Immature natural killer cell (primary cell): Measurements from ENCODE around the gene CLSTN3. TPM values are rescaled to one million over a fixed set of nuclear protein-coding genes. Genes with fewer than 3 reads are reported as not detected.

Source experiments
- DNase-seq, 3 donors: peaks; one replicate each; pipeline ENCODE4 v3.0.0; 2022; ENCODE audit warnings: mixed read lengths in 1 of 3
- H3K27ac Mint-ChIP-seq, 6 donors: one replicate each; pipeline ENCODE4 v1.8.0; 2020; ENCODE audit warnings: mixed read lengths in 6 of 6, mild to moderate bottlenecking in 5 of 6, inconsistent platforms in 4 of 6, moderate library complexity in 3 of 6
- H3K27me3 Mint-ChIP-seq, 3 donors: one replicate each; pipeline ENCODE4 v1.8.0; 2020 to 2021; ENCODE audit warnings: low read depth in 3 of 3, mild to moderate bottlenecking in 3 of 3, mixed read lengths in 3 of 3, moderate library complexity in 3 of 3, inconsistent platforms in 1 of 3
- H3K36me3 Mint-ChIP-seq, 3 donors: one replicate each; pipeline ENCODE4 v1.8.0; 2020; ENCODE audit warnings: mixed read lengths in 3 of 3, inconsistent platforms in 2 of 3, mild to moderate bottlenecking in 2 of 3
- H3K4me1 Mint-ChIP-seq, 2 donors: one replicate each; pipeline ENCODE4 v1.8.0; 2020; ENCODE audit warnings: inconsistent platforms in 2 of 2, mild to moderate bottlenecking in 2 of 2, mixed read lengths in 2 of 2, moderate library complexity in 1 of 2
- H3K4me3 Mint-ChIP-seq, 5 donors: one replicate each; pipeline ENCODE4 v1.8.0; 2020; ENCODE audit warnings: mild to moderate bottlenecking in 5 of 5, mixed read lengths in 5 of 5, inconsistent platforms in 3 of 5, moderate library complexity in 3 of 5
- H3K9me3 Mint-ChIP-seq, 6 donors: one replicate each; pipeline ENCODE4 v1.8.0; 2020; ENCODE audit warnings: mild to moderate bottlenecking in 6 of 6, mixed read lengths in 6 of 6, inconsistent platforms in 4 of 6, moderate library complexity in 3 of 6
- polyA plus RNA-seq, 3 donors: library from polyadenylated mRNA; unstranded; fragments of 300-500 nt; fragmentation: Illumina TruSeq; gene quantifications; one replicate each; pipeline ENCODE4 v1.2.3, GENCODE V29; 2021

CLSTN3 gene
- polyA plus RNA-seq, 3 donors from 2014 or later, result 7.6 to 18.9 (median 13.8) TPM

DNA sequence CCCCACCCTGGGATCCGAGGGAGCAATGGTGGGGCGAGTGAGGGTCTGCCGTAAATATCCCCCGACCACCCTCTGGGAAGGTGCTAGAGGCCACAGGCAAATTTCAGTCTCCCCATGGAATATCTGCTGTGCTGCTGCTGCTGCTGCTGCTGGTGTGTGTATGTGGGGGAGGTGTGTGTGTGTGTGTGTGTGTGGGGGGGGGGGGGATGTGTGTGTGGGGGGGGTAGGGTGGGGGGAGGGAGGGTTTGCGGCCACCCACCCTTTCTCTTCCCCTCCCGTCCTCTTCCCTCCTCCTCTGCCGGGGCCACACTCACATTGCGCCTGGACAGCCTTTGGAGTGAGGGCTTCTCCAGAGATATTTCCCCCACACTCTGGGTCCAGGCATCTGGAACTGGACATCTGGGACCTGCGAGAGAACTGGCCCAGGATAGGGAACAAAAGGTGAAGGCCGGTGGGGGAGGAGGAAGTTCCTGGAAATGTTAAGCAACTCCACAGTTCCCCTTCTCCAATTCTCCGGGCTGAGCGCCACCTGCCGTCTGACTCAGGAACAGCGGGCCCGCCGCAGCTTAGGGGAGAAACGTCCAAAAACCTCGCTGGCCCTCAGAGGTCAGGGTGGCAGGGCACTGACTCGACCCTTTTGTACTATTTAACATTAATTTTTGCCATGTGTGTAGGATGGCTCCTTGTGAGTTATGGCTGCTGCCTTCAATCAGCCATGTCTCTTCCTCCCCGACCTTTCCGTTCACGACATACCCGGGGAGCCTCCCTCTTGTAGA is 21.2 kb upstream of the CLSTN3 start, which contains the start of gene C1RL:
C1RL (minus strand) TSS at position 419 of the 776 bp plus-strand sequence; CDS start at position 385, 34 bp downstream.
- DNase-seq, result peak; percentile 69 to 72 (median 70)
- H3K9me3 Mint-ChIP-seq, result peaks cover 0 to 9% (median 2%) of the 10 kb centered on the region in 6 donors
- H3K27me3 Mint-ChIP-seq, result peaks cover 1 to 3% (median 3%) of the 10 kb centered on the region in 3 donors
- peak within 1 kb of the TSS; percentile 89 to 95 (median 91) for H3K27ac Mint-ChIP-seq
- peak within 1 kb of the TSS; percentile 91 to 95 (median 93) for H3K4me3 Mint-ChIP-seq
- H3K36me3 Mint-ChIP-seq, result peaks cover 12 to 16% (median 12%) of the 10 kb centered on the region in 3 donors
- H3K4me1 Mint-ChIP-seq, result peaks cover 44 to 51% of the 10 kb centered on the region in 2 donors

DNA sequence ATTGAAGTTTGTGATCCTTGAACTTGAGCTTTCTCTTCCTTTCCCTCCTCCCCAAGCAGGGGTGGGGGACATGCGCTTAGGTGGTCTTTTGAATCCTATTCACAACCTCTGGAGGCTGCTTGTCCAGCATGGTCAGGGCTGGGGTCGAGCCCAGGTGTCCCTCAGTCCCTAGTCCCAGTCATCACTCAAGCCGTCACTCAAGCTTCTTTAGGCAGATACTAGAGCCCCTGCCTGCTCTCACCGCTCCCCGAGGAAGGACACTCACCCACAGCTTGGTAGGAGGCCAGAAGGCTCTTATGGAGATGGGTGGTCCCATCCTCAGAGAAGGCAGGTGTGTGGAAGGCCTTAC is 20.6 kb upstream of the CLSTN3 start:
- Mint-ChIP-seq H3K27ac (peak overlapping the region; percentile 69 to 90 (median 82)), H3K4me1 (peaks cover 43 to 51% of the 10 kb centered on the region in 2 donors), H3K4me3 (peak overlapping the region; percentile 87 to 95 (median 91)), H3K27me3 (peaks cover 1 to 3% (median 3%) of the 10 kb centered on the region in 3 donors), H3K36me3 (peaks cover 12 to 17% (median 14%) of the 10 kb centered on the region in 3 donors), H3K9me3 (peaks cover 0 to 9% (median 2%) of the 10 kb centered on the region in 6 donors)
- no peak for DNase-seq

DNA sequence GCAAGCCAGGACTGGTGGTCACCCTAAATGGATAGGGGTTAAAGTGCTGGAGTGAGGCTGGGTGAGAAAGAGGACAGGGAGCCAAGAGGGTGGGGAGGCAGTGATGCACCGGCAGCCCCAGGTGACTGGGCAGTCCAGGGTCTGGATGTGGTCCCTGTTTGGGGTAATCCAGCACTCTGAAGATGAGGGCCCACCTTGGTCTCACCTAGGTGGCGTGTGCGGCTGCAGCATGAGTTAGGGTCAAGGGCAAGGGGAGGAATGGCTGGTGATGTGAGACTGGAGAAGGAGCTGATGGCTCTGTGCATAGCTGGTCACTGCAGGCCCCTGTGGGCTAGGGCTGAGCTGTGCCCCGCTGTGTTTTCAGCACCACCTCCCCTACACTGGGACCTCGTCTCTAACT is 19.5 kb upstream of the CLSTN3 start:
- H3K27me3 Mint-ChIP-seq, result peaks cover 2 to 3% (median 3%) of the 10 kb centered on the region in 3 donors
- peaks cover 12 to 15% (median 13%) of the 10 kb centered on the region in 3 donors for H3K36me3 Mint-ChIP-seq
- H3K4me3 Mint-ChIP-seq, result peak overlapping the region in 1 of 5 donors; percentile 27
- peaks cover 0 to 7% (median under 1%) of the 10 kb centered on the region in 6 donors for H3K9me3 Mint-ChIP-seq
- H3K4me1 Mint-ChIP-seq, result peaks cover 40 to 47% of the 10 kb centered on the region in 2 donors
- no peak for DNase-seq
- H3K27ac Mint-ChIP-seq, result no peak overlapping the region

DNA sequence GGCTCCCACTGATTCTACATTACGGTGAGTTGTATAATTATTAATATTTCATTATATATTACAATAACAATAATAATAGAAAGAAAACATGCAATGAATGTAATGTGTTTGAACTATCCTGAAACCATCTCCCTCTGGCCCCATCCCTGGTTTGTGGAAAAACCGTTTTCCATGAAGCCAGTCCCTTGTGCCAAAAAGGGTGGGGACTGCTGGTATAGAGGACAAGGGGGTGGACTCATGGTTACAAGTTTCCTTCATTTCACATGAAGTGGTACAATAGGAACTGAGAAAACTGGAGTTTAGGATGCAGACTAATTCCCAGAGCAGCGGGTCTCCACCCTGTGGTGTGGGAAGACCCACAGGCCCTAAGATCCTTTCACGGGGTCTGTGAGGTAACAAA is 18.1 kb upstream of the CLSTN3 start:
- DNase-seq, result no peak
- peaks cover 0 to 20% (median 9%) of the 10 kb centered on the region in 3 donors for H3K36me3 Mint-ChIP-seq
- no peak overlapping the region for H3K27ac Mint-ChIP-seq
- no peaks in the 10 kb centered on the region for H3K9me3 Mint-ChIP-seq
- peaks cover 1 to 3% (median 3%) of the 10 kb centered on the region in 3 donors for H3K27me3 Mint-ChIP-seq
- peaks cover 27 to 34% of the 10 kb centered on the region in 2 donors for H3K4me1 Mint-ChIP-seq
- no peak overlapping the region for H3K4me3 Mint-ChIP-seq

DNA sequence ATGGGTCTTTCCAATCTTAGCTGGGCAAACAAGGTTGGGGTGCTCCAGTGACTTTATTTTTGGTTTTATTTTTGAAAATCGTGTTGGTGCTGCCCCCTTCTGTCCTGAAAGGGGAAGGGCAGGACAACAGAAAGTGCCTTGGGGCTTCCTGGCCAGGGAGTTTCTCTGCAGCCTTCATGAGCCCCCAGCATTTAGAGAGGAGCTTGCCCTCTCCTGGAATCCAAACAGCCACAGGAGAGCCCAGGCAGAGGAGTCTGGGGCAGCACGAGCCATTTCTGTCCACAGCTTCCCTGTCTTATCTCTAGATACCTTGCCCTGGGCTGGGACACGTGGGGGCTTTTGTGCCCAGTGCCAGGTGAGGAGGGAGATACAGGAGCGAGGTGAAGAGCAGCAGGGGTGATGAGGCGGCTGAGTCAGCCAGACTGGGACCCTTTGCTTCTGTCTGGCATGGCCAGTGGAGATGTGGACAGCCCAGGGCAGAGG is 16.7 kb upstream of the CLSTN3 start:
- H3K4me3 Mint-ChIP-seq, result no peak overlapping the region
- H3K36me3 Mint-ChIP-seq, result peaks cover 9 to 25% (median 10%) of the 10 kb centered on the region in 3 donors
- peaks cover 18 to 24% of the 10 kb centered on the region in 2 donors for H3K4me1 Mint-ChIP-seq
- H3K27me3 Mint-ChIP-seq, result peaks cover 1 to 3% (median 3%) of the 10 kb centered on the region in 3 donors
- peak overlapping the region in 4 of 6 donors; percentile 1 to 17 (median 10) for H3K27ac Mint-ChIP-seq
- no peaks in the 10 kb centered on the region for H3K9me3 Mint-ChIP-seq
- peak; percentile 58 to 63 (median 58) for DNase-seq

DNA sequence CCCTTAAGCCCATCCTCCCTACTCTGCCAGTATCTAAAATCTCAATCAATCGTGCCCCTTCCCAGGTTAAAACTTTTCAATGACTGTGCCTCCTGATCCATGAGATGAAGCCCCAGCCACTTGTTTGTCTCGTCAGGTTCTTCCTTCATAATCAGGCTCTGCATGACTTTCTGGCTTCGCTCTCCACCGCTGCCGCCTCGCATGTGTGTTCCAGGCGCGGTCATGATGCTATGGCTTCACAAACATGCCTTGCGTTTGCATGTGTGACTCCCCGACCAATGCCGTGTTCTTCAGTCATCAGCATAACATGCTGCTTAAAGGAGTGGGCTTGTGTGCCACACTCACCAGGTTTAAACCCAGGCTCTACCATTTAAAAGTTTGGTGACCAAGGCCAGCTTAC is 16.2 kb upstream of the CLSTN3 start:
- no peak overlapping the region for H3K27ac Mint-ChIP-seq
- no peak overlapping the region for H3K4me3 Mint-ChIP-seq
- no peaks in the 10 kb centered on the region for H3K9me3 Mint-ChIP-seq
- H3K27me3 Mint-ChIP-seq, result peaks cover 0 to 4% (median 0%) of the 10 kb centered on the region in 3 donors
- H3K36me3 Mint-ChIP-seq, result peaks cover 9 to 27% (median 11%) of the 10 kb centered on the region in 3 donors
- DNase-seq, result no peak
- H3K4me1 Mint-ChIP-seq, result peaks cover 15 to 24% of the 10 kb centered on the region in 2 donors

DNA sequence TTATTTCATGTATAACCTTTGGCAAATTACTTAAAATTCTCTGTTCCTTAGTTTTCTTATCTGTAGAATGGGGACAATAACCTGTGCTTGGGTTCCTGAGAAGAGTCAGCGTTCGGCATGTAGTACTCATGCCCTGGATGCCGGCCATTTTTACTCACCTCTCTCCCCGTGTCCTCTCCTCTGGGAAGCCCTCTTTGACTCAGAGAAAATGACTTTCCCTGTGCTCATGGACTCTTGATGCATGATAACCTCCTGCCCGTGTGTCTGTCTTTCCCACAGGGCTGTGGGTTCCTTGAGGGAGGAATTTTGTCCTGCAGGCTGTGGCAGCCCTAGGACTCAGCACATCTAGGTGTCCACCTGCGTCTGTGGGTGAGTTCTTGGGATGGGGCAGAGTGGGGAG is 15.3 kb upstream of the CLSTN3 start:
- no peaks in the 10 kb centered on the region for H3K9me3 Mint-ChIP-seq
- peaks cover 0 to 3% (median 0%) of the 10 kb centered on the region in 3 donors for H3K27me3 Mint-ChIP-seq
- peaks cover 8 to 16% of the 10 kb centered on the region in 2 donors for H3K4me1 Mint-ChIP-seq
- H3K27ac Mint-ChIP-seq, result no peak overlapping the region
- H3K4me3 Mint-ChIP-seq, result no peak overlapping the region
- DNase-seq, result no peak
- peaks cover 9 to 27% (median 11%) of the 10 kb centered on the region in 3 donors for H3K36me3 Mint-ChIP-seq

DNA sequence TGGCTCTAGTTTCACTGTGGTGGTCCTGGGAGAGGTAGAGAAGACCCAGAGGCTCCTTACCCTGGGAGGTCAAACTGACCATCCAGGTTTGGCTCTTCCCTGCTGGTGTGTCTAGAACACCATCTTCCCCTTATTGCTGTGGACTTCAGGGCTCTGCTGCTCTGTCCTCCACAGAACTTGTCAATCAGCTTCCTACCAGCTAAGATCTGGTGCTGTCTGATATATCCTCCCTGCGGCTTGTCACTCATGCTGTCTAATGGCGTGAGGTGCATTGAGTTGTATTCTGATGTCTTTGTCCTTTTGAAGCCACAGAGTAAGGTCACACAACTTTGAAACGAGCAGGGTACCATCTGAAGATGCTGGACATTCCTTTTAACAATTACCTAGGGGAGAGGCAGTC is 14.0 kb upstream of the CLSTN3 start:
- Mint-ChIP-seq H3K9me3 (no peaks in the 10 kb centered on the region), H3K36me3 (peaks cover 9 to 27% (median 11%) of the 10 kb centered on the region in 3 donors), H3K4me3 (no peak overlapping the region), H3K4me1 (peaks cover 5 to 9% of the 10 kb centered on the region in 2 donors), H3K27me3 (peaks cover 0 to 3% (median 0%) of the 10 kb centered on the region in 3 donors), H3K27ac (no peak overlapping the region)
- no peak for DNase-seq

DNA sequence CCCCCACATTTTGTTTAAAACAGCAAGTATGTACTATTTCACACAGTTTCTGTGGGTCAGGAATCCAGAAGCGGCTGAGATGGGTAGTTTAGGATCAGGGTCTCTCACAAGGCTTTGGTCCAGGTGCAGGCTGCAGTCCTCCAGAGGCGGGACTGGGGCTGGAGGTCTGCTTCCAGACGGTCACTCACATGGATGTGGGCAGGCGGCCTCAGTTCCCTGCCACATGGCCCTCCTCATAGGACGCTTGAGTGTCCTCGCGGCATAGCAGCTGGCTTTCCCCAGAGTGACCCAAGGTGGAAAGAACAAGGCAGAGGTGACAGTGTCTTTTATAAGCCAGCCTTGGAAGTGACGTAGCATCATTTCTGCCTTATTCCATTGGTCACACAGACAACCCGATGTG is 13.3 kb upstream of the CLSTN3 start:
- Mint-ChIP-seq H3K9me3 (no peaks in the 10 kb centered on the region), H3K27ac (no peak overlapping the region), H3K4me1 (peaks cover 5 to 9% of the 10 kb centered on the region in 2 donors), H3K4me3 (no peak overlapping the region), H3K36me3 (peaks cover 9 to 29% (median 11%) of the 10 kb centered on the region in 3 donors), H3K27me3 (peaks cover 0 to 3% (median 0%) of the 10 kb centered on the region in 3 donors)
- no peak for DNase-seq

DNA sequence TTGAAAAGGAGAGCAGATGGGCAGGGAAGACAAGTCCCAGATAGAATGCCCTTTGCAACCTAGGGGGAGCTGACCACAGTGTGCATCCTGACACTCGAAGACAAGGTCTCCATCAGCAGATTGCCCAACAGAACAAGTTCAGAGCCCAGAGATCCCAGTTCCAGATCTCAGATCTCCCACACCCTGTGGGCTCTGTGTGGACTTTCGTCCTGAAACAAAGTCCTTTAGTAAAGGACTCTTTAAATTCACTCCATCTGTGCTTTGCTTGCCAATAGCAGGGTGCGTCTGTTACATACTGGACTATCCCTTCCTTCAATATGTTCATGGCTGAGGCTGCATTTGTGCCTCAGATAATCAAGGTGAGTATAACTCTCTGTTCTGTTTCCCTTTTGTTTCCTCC is 12.5 kb upstream of the CLSTN3 start:
- H3K36me3 Mint-ChIP-seq, result peaks cover 9 to 30% (median 11%) of the 10 kb centered on the region in 3 donors
- DNase-seq, result no peak
- no peak overlapping the region for H3K27ac Mint-ChIP-seq
- peaks cover 0 to 3% (median 0%) of the 10 kb centered on the region in 3 donors for H3K27me3 Mint-ChIP-seq
- H3K4me1 Mint-ChIP-seq, result peaks cover 5 to 9% of the 10 kb centered on the region in 2 donors
- H3K9me3 Mint-ChIP-seq, result no peaks in the 10 kb centered on the region
- H3K4me3 Mint-ChIP-seq, result no peak overlapping the region

DNA sequence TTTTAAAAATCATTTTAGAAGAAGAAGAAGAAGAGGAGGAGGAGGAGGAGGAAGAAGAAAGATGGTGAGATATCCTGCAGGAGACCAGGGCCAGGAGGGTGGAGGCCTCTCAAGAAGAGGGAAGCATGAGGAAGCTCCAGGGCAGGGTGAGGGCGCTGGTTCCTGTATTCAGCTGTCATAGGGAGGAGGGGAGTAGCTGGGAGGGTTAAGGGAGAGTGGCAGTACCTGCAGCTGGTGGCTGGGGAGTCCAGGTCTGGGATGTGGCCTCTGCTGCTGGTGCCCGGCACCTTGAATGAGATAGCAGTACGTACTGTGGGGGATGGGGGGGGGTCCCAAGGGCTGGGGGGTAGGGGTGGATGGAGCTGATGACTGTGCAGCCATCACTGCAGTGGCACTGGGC is 11.3 kb upstream of the CLSTN3 start:
- H3K27me3 Mint-ChIP-seq, result peaks cover 0 to 3% (median 0%) of the 10 kb centered on the region in 3 donors
- peaks cover 9 to 27% (median 11%) of the 10 kb centered on the region in 3 donors for H3K36me3 Mint-ChIP-seq
- no peak overlapping the region for H3K27ac Mint-ChIP-seq
- H3K9me3 Mint-ChIP-seq, result no peaks in the 10 kb centered on the region
- DNase-seq, result no peak
- H3K4me3 Mint-ChIP-seq, result no peak overlapping the region
- H3K4me1 Mint-ChIP-seq, result no peaks in the 10 kb centered on the region

DNA sequence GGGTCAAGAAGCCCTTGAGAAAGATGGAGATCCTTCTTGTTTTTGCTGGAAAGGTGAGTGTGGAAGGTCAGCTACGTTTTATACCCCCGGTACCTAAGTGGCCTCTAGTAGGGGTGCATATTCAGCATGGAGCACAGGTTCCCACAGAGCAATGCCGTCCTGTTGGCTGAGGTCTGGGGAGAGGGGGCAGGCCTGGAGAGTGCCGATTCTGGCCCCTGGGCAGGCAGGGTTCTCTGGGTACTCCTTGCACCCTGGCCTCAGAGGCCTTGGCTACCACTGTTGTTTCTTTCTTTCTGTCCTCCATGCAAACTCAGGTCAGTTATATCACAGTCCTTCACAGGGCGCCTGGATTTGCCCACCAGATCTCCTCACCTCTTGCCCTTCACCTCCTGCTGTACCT is 10.0 kb upstream of the CLSTN3 start:
- Mint-ChIP-seq H3K36me3 (peaks cover 9 to 22% (median 11%) of the 10 kb centered on the region in 3 donors), H3K4me3 (no peak overlapping the region), H3K9me3 (no peaks in the 10 kb centered on the region), H3K27me3 (peaks cover 0 to 3% (median 0%) of the 10 kb centered on the region in 3 donors), H3K4me1 (no peaks in the 10 kb centered on the region), H3K27ac (no peak overlapping the region)
- DNase-seq, result no peak

DNA sequence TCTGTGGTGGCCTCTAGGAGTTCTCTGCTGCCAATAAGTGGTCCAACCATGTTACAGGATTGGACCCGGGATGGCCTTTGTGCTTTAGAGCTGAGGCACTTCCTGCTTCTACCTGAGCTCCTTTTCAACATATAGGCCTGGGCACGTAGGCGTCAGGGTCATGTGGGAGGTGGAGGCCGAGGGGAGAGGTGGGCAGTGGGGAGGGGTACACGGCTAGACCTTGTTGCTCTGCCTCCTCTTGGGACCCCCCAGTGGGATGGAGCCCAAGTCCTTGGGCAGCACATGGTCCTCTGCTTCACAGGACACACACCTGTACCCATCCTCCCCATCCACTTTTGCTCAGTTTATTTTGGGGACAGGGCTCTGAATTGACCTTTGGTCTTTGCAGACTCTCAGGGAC is 8.8 kb upstream of the CLSTN3 start:
- no peaks in the 10 kb centered on the region for H3K4me1 Mint-ChIP-seq
- no peaks in the 10 kb centered on the region for H3K9me3 Mint-ChIP-seq
- H3K36me3 Mint-ChIP-seq, result peaks cover 2 to 16% (median 11%) of the 10 kb centered on the region in 3 donors

More for the DNA sequence above, 8.8 kb upstream of the CLSTN3 start:
- DNase-seq, result no peak
- no peak overlapping the region for H3K4me3 Mint-ChIP-seq
- H3K27me3 Mint-ChIP-seq, result peaks cover 0 to 1% (median 0%) of the 10 kb centered on the region in 3 donors
- no peak overlapping the region for H3K27ac Mint-ChIP-seq
